ENCODE measurements around the gene NRXN3.

DNA sequence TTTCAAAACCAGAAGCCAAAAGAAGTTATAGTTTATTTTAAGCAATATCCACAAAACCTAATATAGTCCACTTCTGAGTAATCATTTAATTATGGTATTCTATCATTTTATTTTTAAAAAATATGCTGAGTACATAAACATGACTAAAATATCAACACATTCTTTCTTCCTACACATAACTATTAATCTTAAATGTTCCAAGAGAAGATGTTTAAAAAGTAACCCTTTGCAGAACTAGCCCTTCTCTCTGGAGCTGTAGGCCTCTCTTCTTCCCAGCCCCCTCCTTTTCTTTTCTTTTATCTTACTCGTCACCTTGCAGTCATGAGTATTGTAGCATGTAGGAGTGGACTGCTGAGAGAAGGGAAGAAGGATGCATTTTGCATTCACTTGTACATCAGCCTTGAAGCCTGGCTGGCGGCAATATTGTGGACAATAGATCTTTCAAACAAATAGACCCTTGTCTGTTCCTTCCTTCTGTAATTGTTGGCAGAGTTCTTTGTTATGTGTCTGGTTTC lies 941.9 kb downstream of the NRXN3 start:
- TF ChIP-seq, protein P1, sequence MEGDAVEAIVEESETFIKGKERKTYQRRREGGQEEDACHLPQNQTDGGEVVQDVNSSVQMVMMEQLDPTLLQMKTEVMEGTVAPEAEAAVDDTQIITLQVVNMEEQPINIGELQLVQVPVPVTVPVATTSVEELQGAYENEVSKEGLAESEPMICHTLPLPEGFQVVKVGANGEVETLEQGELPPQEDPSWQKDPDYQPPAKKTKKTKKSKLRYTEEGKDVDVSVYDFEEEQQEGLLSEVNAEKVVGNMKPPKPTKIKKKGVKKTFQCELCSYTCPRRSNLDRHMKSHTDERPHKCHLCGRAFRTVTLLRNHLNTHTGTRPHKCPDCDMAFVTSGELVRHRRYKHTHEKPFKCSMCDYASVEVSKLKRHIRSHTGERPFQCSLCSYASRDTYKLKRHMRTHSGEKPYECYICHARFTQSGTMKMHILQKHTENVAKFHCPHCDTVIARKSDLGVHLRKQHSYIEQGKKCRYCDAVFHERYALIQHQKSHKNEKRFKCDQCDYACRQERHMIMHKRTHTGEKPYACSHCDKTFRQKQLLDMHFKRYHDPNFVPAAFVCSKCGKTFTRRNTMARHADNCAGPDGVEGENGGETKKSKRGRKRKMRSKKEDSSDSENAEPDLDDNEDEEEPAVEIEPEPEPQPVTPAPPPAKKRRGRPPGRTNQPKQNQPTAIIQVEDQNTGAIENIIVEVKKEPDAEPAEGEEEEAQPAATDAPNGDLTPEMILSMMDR (conservative IDR thresholded peaks at IDR 0.05; ENCODE audit: low read length), result no peak
- TF ChIP-seq EZH2phosphoT487 (IDR thresholded peaks at IDR 0.05; ENCODE audit: borderline replicate concordance, low read depth, low read length), result no peak
